HG03280 (cell line): Measurements from ENCODE around the gene STK11.

ENCODE experiments used
- ATAC-seq: cut with Tn5 transposase; IDR thresholded peaks from one replicate; pipeline ENCODE4 v1.9.1; 2021; ENCODE audit warnings: mild to moderate bottlenecking, moderate library complexity; ENCODE audit not compliant: unreplicated experiment

STK11 gene

DNA sequence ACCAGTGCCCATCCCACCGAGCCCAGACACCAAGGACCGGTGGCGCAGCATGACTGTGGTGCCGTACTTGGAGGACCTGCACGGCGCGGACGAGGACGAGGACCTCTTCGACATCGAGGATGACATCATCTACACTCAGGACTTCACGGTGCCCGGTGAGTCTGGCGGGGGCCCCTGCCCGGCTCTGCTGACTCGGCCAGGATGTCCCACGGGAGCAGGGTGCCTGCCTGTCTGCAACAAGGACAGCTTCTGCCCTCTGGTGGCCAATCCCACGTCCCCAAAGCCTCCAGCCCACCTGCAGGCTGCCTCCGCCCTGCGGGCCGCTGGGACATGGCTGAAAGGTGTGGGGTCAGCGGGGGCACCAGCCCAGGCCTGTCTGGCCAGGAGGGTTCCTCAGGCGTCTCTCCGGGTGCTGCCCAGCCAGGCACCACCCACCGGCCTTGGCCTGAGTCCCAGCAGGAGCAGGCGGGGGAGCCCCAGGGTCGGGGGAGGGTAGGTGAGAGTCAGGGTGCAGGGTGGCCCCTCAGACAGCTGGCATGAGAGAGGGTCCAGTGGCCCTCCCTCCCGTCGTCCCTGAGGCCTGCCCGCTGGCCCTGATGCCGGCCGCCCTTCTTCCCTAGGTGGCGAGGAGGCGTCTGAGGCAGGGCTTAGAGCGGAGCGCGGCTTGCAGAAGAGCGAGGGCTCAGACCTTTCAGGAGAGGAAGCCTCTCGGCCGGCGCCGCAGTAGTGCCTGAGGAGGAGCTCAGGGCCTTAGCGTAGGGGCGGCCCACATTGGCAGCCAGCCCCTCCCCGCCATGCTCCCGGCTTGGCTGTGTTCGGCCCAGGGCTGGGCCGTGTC is 17.7 kb downstream of the STK11 start:
- ATAC-seq, result no peak

DNA sequence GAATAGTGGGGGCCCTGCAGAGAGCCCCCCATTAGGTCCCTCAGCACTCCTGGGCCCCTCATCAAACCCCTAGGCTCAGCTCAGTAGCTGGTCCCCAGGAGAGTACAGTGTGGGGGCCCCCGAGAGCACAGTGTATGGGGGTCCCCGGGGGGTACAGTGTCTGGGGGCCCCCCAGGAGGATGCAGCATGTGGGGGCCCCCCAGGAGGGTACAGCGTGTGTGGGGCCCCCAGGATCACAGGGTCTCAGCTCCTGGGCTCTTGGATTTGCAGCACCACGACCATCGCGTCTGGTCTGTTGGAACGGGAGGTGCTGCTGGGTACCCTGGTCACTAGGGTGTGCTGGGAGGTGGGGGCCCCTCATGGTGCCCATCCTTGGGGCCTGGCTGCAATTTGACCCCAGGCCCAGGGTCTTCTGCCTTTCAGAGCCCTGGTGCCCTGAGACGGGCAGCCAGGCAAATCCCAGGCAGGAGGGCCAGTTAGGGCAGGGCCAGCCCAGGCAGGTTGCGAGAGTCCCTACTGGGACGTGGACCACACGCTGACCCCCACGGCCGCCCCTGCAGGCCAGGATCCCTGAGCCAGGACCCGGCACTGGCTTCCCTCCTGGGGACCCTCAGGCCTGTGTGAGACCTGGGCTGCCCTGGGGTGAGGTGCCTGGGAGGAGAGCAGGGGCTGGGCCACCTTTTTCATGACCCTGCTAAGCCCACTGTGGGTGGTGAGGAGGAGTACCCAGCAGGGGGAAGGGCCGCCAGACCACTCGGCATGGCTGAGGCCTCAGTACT is 18.7 kb downstream of the STK11 start:
- no peak for ATAC-seq

DNA sequence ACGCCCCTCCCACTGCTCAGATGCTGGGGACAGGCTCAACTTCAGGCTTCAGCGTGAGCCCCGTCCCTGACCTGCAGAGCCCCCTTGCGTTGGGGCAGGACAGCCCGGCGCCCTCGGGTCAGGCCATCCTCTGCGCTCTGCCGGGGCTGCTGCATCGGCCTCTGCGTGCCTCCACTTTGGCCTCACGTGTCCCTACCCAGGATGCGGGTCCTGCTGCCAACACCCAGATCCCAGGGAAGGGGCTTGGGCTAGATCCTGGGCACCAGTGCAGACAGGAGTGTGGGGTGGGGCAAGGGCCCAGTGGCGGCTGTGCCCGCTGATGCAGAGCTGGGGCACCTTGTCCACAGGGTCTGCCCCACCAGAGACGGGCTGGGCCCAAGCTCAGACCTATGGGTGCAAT is 19.3 kb downstream of the STK11 start:
- ATAC-seq, result no peak

DNA sequence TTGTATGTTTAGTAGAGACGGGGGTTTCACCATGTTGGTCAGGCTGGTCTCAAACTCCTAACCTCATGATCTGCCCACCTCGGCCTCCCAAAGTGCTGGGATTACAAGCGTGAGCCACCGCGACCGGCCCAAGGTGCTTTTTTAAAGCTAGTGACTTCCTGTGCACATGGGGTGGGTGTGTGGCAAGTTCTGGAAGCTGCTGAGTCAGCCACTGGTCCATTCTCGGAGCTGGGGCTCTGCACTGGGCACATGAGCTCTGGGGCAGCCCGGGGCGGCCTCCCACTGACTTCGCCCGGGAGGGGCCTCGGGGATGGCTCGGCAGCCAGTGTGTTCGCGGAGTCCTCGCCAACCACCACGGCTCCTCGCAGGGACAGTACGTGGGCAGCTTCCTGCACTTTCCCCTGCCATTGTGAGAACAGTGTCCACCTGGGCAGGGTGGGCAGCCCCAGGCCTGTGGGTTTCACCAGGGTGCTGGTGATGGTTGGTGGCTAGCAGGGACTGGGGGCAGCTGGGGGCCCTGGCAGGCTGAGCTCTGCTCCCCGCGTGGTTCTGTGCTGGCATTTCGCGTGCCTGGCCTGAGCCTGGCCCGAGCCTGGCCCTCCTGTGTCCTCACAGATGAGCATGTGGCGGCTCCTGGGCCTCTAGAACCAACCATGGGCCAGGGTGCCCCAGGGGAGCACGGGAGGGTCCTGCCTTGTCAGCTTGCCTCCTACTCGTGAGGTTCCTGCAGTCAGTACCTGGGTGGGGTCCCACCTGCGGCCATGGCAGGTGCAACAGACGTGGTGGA is 20.1 kb downstream of the STK11 start:
- ATAC-seq, result no peak

DNA sequence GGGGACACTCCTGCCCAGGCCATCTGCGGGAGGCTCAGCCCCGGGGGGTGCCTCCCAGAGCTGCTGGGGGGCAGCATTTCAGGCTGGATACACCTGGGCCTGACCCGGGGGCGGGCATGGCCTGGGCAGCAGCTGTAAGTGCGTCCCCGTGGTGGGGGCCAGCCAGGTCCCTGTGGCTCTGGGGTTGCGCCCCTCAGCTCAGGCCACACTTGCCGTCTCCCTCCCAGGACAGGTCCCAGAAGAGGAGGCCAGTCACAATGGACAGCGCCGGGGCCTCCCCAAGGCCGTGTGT is 20.6 kb downstream of the STK11 start:
- ATAC-seq, result no peak

DNA sequence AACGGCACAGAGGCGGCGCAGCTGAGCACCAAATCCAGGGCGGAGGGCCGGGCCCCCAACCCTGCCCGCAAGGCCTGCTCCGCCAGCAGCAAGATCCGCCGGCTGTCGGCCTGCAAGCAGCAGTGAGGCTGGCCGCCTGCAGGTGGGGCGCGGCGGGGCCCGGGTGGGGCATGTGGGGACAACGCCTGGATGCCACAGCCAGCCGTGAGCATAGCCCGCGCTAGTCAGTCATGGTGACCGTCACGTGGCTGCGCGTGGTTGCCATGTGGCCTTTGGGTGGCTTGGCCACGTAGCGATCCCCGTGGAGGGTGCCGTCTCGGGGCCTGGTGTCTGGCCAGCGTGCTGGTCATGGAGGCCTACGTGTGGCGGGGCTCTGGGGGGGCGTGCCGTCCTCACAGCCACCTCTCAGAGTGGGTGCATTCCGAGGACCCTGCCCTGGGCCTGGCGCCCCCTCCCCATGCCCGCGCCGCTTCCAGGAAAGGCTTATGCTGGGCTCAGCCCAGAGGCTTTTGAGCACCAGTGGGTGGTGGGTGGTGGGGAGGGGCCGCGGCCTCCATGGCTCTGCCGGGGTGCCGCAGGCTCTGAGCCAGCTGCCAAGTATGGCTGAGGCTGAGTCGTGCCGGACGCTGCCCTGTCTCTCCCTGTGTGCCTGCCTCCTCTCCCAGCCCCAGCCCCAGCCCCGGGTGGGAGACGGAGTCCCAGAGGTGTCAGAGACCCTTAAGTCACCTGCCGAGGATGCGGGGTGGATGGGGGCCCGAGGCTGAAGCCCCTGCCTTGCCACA is 21.1 kb downstream of the STK11 start:
- ATAC-seq, result no peak

DNA sequence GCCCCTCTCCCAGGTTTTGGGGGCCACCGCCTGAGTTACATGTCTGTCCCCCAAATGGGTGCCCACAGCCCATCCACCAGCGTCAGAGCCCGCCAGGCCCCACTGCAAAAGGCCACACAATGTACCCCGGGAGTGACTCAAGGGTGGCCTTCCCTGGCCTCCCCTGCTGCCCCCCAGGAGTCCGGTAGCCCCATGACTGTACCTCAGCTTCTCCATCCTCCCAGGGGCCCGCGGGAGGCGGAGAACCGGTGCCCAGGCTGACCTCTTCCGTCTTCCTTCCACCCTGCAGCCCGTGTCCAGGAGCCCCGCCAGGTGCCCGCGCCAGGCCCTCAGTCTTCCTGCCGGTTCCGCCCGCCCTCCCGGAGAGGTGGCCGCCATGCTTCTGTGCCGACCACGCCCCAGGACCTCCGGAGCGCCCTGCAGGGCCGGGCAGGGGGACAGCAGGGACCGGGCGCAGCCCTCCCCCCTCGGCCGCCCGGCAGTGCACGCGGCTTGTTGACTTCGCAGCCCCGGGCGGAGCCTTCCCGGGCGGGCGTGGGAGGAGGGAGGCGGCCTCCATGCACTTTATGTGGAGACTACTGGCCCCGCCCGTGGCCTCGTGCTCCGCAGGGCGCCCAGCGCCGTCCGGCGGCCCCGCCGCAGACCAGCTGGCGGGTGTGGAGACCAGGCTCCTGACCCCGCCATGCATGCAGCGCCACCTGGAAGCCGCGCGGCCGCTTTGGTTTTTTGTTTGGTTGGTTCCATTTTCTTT is 21.9 kb downstream of the STK11 start:
- no peak for ATAC-seq

DNA sequence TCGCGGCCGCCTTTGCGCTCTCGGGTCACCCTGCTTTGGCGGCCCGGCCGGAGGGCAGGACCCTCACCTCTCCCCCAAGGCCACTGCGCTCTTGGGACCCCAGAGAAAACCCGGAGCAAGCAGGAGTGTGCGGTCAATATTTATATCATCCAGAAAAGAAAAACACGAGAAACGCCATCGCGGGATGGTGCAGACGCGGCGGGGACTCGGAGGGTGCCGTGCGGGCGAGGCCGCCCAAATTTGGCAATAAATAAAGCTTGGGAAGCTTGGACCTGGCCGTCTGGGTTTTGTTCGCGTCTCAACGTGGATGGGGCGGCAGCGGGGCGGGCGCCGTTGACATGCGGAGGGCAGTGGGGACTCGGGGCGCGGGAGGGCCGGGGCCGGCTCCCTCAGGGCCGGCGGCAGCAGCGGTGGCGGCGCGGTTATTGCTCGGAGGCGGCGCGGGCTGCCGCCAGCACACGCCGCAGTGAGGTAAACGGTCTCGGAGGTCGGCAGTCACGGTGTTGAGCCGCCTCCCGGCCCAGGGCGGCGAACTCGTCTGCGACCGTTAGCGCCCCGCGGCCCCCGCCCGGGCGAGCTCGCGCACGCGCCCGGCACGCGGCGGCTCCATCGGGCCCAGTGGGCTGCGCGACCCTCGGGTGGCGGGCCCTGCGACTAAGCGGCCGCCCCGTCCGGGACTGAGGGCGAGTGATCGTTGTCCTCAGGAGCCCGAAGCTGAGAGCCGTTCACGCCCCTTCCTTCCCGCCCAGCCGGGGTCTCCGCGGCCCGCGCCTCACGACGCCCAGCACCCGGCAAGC is 22.8 kb downstream of the STK11 start:
- no peak for ATAC-seq

DNA sequence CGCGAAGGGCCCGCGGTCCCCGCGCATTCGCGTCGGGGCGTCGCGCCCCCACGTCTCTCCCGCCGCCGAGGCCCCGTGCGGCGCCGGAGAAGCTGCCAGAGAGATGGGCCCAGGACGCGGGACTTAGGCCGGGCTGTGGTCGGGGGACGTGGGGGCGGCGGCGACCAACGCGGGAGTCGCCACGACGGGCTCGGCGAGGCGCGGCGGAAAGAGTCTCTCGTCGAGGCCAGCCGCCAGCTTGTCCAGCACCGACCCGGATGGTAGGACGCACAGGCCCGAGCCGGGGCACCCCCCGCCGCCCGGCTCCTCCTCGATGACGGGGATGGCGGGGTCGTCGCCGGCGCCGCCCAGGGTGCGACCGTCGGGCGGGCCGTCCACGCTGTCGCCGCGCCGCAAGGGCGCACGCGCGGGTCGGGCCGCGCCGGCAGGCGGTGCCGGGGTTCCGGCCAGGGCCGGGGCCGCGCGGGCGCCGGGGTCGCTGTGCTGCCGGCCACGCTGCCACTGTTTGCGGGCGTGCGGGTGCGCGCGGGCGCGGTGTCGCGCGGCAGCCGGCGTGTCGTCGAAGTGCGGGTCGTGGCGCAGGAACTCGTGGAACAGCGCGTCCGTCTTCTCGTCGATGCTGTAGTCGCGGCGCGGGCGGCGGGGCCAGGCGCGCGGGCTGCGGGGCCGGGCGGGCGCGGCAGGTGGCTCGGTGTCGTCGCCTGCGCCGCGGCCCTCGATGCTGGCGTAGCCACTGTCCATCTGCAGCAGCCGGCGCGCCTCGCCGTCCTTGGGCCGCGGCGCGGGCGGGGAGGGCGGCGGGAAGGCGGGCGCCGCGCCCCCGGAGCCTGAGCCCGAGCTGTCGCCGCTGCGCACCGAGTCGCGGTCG is 23.7 kb downstream of the STK11 start:
- ATAC-seq, result no peak

DNA sequence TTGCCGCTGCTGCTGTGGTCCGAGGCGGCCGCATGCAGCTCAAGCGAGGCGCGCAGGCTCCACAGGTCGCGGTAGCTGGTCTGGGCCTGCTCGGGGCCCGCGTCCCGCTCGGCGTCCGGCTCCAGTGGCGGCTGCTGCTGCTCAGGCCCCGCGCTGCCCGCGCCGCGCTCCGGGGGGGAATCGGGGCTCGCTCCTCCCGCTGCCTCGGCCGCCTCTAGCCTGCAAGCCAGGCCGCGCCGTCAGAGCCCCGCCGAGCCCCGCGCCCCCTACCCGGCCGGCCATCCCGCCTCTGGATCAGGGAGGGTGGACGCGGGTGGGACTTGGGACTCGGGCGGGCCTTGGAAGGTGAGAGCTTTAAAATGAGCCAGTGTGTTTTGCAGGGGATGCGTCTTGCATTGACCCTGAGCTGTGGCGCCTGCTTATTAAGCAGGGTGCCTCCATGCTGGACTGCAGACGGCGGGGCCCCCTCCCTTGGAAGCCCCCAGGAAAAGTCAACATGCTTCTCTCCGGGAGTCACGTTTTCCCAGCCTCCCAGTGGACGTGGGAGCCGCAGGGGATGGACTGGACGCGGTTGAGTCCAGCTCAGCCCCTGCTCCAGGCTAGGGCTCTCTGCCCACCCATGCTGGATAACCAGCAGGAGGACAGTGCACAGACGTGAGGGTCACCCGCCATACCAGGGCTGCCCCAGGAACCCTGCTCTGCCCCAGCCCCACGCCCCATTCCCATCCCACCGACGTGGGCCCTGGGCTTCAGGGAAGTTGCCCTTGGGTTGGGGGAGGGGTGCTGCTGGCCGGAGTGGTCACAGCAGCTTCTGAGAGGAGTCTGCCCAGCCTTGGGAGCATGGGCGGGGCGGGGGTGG is 24.6 kb downstream of the STK11 start:
- no peak for ATAC-seq

DNA sequence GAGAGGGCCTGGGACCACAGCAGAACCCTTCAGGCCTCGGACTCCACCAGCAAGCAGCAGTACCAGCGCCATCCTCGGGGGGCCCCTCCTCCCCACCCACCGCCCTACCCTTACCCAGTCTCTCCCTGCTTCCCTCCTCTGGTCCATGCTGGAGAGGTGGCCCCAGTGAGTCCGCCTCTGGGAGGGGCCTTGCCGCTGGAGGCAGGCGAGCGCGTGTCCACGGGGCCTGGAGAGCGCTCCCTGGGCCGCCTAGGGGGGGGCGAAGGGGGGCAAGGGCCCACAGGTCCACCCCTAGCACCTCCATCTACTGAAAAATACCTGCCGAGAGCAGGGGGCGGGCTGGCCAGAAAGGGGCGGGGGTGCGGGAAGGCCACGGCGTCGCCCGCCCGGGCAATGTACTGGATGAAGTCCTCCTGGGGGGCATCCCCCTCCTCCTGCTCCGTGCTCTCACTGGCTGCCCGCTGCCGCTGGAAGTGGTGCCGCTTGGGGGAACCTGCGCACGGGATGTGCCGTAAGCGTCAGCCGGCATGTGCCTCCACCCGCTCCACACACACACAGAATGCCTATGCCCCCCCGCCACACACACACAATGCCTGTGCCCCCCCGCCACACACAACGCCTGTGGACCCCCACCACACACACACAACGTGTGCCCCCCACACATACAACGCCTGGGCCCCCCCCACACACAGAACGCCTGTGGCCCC is 25.4 kb downstream of the STK11 start:
- no peak for ATAC-seq

DNA sequence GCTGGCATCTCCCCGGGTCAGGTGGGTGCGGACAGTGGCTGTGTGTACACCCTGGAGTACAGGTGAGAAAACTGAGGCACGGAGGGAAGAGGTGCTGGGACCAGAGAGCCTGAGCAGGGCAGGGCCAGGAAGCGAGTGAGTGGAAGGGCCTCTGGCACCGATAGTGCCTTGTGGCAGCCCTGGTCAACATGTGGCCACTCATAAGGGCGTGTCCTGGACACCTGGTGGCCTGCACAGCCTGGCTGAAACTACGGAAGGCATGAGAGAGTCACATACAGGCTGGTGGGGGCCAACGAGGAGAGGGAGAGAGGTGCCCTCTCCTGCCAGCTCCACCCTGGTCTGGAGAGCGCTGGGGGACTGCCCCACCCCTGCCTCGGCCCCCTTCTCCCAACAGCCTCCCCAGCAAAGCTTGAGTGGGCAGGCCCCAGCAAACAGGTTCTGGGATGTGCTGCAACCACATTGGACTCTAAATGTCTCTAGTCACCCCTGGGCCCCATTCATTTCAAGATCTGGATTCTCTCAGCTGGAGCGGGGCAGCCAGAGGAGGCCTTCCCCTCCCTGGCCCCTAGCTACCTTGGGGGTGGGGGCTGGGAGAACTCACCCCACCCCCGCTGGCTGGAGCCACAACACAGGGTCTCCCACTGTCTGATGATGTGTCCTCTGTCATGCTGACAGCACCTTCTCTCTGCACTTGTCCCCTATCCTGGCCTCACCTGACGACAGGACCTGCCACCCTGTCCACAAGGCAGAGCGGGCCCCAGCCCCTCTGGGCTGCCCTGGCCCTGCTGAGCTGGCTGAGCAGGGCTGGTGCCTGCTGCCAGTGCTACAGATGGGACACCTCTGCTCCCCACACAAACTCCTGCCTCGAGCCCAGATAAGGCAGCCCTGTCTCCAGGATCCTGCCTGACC is 26.4 kb downstream of the STK11 start:
- ATAC-seq, result no peak

DNA sequence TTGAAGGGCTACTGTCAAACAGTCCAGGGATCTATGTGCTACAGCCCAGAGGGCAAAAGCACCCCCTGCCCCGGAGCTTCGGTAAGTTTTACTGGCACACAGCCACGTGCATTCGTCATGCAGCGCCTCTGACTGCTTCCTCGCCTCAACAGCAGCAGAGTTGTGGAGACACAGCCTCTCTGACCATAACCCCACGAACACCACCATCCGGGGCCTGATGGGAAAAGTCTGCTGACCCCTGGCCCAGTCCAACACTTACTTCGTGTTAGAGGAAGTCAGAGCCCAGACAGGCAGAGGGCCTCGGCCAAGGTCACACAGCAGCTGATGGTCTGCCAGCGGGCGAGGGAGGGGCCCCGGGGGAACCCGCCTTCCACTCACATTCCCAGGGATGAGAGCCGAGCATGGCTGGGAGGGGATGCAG is 27.1 kb downstream of the STK11 start:
- no peak for ATAC-seq

DNA sequence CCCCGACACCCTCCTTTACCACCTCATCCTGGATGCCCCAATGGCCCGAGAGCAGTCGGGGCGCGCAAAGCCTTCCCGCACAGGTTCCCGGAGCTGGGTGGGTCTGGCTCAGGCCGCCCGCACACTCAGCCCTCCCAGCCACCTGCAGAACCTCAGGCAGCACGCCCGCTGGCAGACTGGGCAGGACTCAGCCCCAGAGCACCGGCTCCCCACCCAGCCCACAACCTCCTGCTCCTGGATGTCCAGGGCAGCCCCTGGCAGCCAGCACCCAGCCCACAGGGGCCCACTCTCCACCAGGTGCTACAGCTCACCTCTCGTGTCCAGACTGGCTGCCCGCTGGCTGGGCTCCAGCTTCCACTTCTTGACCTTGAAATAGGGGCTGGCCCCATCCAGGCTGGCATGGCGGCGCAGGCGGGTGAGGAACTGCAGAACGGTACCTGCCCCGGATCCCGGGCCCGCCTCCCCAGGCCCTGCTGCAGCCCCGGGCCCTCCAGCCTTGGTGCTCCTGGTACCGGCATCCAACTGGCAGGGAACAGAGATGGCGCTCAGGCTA is 27.6 kb downstream of the STK11 start:
- ATAC-seq, result no peak
